HCT116 (cell line): ENCODE data around the gene GRHPR. TPM values are rescaled to one million over a fixed set of nuclear protein-coding genes. Genes with fewer than 3 reads are reported as not detected.
A peak's percentile ranks its signal among the peaks of the same experiment; 100 is the strongest.

Experiments
- ATAC-seq: fragments of 200-7000 bp; cut with Tn5 transposase; 2 replicates; pipeline ENCODE4 v1.9.1; 2020; ENCODE audit warnings: mild to moderate bottlenecking, moderate library complexity
- BruUV-seq: library from RNA; stranded (reverse); fragments of 400-500 nt; replicated peaks from 2 replicates; lab custom pipeline; 2021; lab: Mats Ljungman, UMichigan
- CTCF ChIA-PET: fragments of 300-600 bp; sonication (Branson Sonifier 250); formaldehyde crosslinking; loops from one replicate; lab custom pipeline; 2021; ENCODE audit warnings: antibody characterized with exemption; lab: Charles Lee
- POLR2A ChIA-PET: fragments of 300-600, 350-600 bp; sonication (Branson Sonifier 250); formaldehyde crosslinking; loops from one replicate; lab custom pipeline; 2021; ENCODE audit warnings: antibody characterized with exemption; lab: Charles Lee
- RAD21 ChIA-PET, 2 experiments: fragments of 300-600 bp; sonication (Branson Sonifier 250); formaldehyde crosslinking; loops; one replicate each; lab custom pipeline; 2023; ENCODE audit warnings: low total read pairs in 2 of 2; ENCODE audit not compliant: uncharacterized antibody in 2 of 2, unreplicated experiment in 2 of 2, low non-redundant PET in 1 of 2; lab: Charles Lee
- DNase-seq: peaks from one replicate; pipeline ENCODE4 v3.0.0-alpha.2; 2010; ENCODE audit warnings: low read depth, low spot score
- H2AFZ ChIP-seq: fragments of 200-600 bp; shearing (Covaris generic), sonication (generic); 2 replicates; pipeline ENCODE4 v1.6.1; 2017; ENCODE audit warnings: low read depth, mixed run types, mixed read lengths, antibody characterized with exemption, low read length; ENCODE audit not compliant: poor library complexity, severe bottlenecking
- H3K27ac ChIP-seq: 2 replicates; pipeline ENCODE4 v1.5.1; 2012; ENCODE audit warnings: low read depth, low read length
- H3K27me3 ChIP-seq: fragments of 200-600 bp; sonication (generic); 2 replicates; pipeline ENCODE4 v1.6.1; 2016; ENCODE audit warnings: mixed run types, low read length, mixed read lengths; ENCODE audit not compliant: insufficient read depth
- H3K36me3 ChIP-seq, 2 experiments: fragments of 200-500 bp in 1 of 2; fragments of 200-600 bp in 1 of 2; sonication (Bioruptor generic) in 1 of 2; sonication (generic) in 1 of 2; 2 replicates each; pipeline versions ENCODE4 v1.5.1 to v1.6.1; 2014 to 2016; ENCODE audit warnings: low read length in 2 of 2, inconsistent platforms in 1 of 2, mixed read lengths in 1 of 2, mixed run types in 1 of 2; ENCODE audit not compliant: insufficient read depth in 2 of 2, control insufficient read depth in 1 of 2
- H3K4me1 ChIP-seq, 2 experiments: fragments of 200-600 bp in 1 of 2; sonication (generic) in 1 of 2; 2 replicates each; pipeline versions ENCODE4 v1.5.1 to v1.6.1; 2012 to 2017; ENCODE audit warnings: low read length in 2 of 2, inconsistent platforms in 1 of 2, mild to moderate bottlenecking in 1 of 2, mixed read lengths in 1 of 2, mixed run types in 1 of 2, moderate library complexity in 1 of 2; ENCODE audit not compliant: insufficient read depth in 2 of 2, control insufficient read depth in 1 of 2
- H3K4me2 ChIP-seq: fragments of 200-600 bp; sonication (generic); 2 replicates; pipeline ENCODE4 v1.6.1; 2017; ENCODE audit warnings: mixed run types, low read length, mixed read lengths
- H3K4me3 ChIP-seq, 2 experiments: fragments of 200-600 bp in 1 of 2; sonication (generic) in 1 of 2; replicated peaks in 1 of 2; 2 replicates each; pipeline ENCODE4 v1.5.1; 2011 to 2016; ENCODE audit warnings: low read length in 2 of 2, control low read depth in 1 of 2, low read depth in 1 of 2, mild to moderate bottlenecking in 1 of 2, mixed read lengths in 1 of 2, mixed run types in 1 of 2
- H3K79me2 ChIP-seq: fragments of 200-600 bp; sonication (generic); 2 replicates; pipeline ENCODE4 v1.6.1; 2017; ENCODE audit warnings: mild to moderate bottlenecking, mixed run types, low read length, moderate library complexity, mixed read lengths; ENCODE audit not compliant: insufficient read depth
- H3K9ac ChIP-seq: fragments of 200-600 bp; sonication (generic); 2 replicates; pipeline ENCODE4 v1.6.1; 2016; ENCODE audit warnings: low read length, mixed read lengths
- H3K9me2 ChIP-seq: fragments of 200-600 bp; sonication (generic), shearing (Covaris generic); 2 replicates; pipeline ENCODE4 v1.6.1; 2017; ENCODE audit warnings: mixed run types, mild to moderate bottlenecking, moderate library complexity; ENCODE audit not compliant: insufficient read depth
- H3K9me3 ChIP-seq, 2 experiments: fragments of 200-500 bp in 1 of 2; fragments of 200-600 bp in 1 of 2; sonication (Bioruptor generic) in 1 of 2; sonication (generic) in 1 of 2; 2 replicates each; pipeline ENCODE4 v1.6.1; 2014 to 2017; ENCODE audit warnings: low read length in 2 of 2, mixed read lengths in 2 of 2, inconsistent platforms in 1 of 2, low read depth in 1 of 2, mild to moderate bottlenecking in 1 of 2, mixed run types in 1 of 2, moderate library complexity in 1 of 2; ENCODE audit not compliant: control insufficient read depth in 1 of 2, insufficient read depth in 1 of 2
- H4K20me1 ChIP-seq: fragments of 200-600 bp; sonication (generic), shearing (Covaris generic); 2 replicates; pipeline ENCODE4 v1.6.1; 2017; ENCODE audit warnings: mixed run types, mild to moderate bottlenecking, moderate library complexity; ENCODE audit not compliant: insufficient read depth
- ATF3 ChIP-seq: IDR thresholded peaks from 2 replicates; pipeline ENCODE4 v1.6.1; 2012
- CBX3 ChIP-seq: IDR thresholded peaks from 2 replicates; pipeline ENCODE4 v1.6.1; 2012; ENCODE audit warnings: low read depth
- CEBPB ChIP-seq: IDR thresholded peaks from 2 replicates; pipeline ENCODE4 v1.6.1; 2012; ENCODE audit warnings: low read depth
- EGR1 ChIP-seq: IDR thresholded peaks from 2 replicates; pipeline ENCODE4 v1.6.1; 2012; ENCODE audit warnings: low read depth
- ELF1 ChIP-seq: IDR thresholded peaks from 2 replicates; pipeline ENCODE4 v1.6.1; 2012; ENCODE audit warnings: low read depth, borderline replicate concordance
- FOSL1 ChIP-seq: IDR thresholded peaks from 2 replicates; pipeline ENCODE4 v1.6.1; 2012; ENCODE audit warnings: low read depth
- JUND ChIP-seq: IDR thresholded peaks from 2 replicates; pipeline ENCODE4 v1.6.1; 2012
- POLR2A ChIP-seq: IDR thresholded peaks from 2 replicates; pipeline ENCODE4 v1.7.0; 2011; ENCODE audit warnings: borderline replicate concordance; ENCODE audit not compliant: insufficient read depth, insufficient read length; ENCODE audit errors: extremely low read depth
- POLR2AphosphoS5 ChIP-seq: IDR thresholded peaks from 2 replicates; pipeline ENCODE4 v1.6.1; 2011; ENCODE audit warnings: mild to moderate bottlenecking, low read depth, low read length, moderate library complexity
- SIN3A ChIP-seq: IDR thresholded peaks from 2 replicates; pipeline ENCODE4 v1.6.1; 2012; ENCODE audit warnings: low read depth
- SRF ChIP-seq: IDR thresholded peaks from 2 replicates; pipeline ENCODE4 v1.6.1; 2012; ENCODE audit warnings: low read depth
- YY1 ChIP-seq: IDR thresholded peaks from 2 replicates; pipeline ENCODE4 v1.6.1; 2011; ENCODE audit warnings: low read length, low read depth, moderate library complexity, mild to moderate bottlenecking; ENCODE audit not compliant: insufficient replicate concordance; ENCODE audit errors: extremely low read depth
- ZFX ChIP-seq: fragments of 450-650 bp; IDR thresholded peaks from 2 replicates; pipeline ENCODE4 v1.6.1; 2017
- ZNF274 ChIP-seq: fragments of 200-500 bp; sonication (Bioruptor generic); IDR thresholded peaks from 2 replicates; pipeline ENCODE4 v1.6.1; 2014; ENCODE audit warnings: mild to moderate bottlenecking, low read depth, low read length, inconsistent platforms
- intact Hi-C: fragments of 100-400 bp; cut with micrococcal nuclease; formaldehyde crosslinking; loops from 2 replicates; pipeline ENCODE4 v1.10.0; 2022
- total RNA-seq: library from RNA; stranded (reverse); gene quantifications from one replicate; pipeline ENCODE4 v1.2.1, GENCODE V29; 2021; ENCODE audit not compliant: unreplicated experiment
- TF ChIP-seq, protein P1 (sequence below): IDR thresholded peaks from 2 replicates; pipeline ENCODE4 v1.6.1; 2012; ENCODE audit warnings: low read depth
- TF ChIP-seq, protein P2 (sequence below): IDR thresholded peaks from 2 replicates; pipeline ENCODE4 v1.6.1; 2012

Gene GRHPR
- total RNA-seq, 1 experiment from 2014 or later = 106 TPM

DNA sequence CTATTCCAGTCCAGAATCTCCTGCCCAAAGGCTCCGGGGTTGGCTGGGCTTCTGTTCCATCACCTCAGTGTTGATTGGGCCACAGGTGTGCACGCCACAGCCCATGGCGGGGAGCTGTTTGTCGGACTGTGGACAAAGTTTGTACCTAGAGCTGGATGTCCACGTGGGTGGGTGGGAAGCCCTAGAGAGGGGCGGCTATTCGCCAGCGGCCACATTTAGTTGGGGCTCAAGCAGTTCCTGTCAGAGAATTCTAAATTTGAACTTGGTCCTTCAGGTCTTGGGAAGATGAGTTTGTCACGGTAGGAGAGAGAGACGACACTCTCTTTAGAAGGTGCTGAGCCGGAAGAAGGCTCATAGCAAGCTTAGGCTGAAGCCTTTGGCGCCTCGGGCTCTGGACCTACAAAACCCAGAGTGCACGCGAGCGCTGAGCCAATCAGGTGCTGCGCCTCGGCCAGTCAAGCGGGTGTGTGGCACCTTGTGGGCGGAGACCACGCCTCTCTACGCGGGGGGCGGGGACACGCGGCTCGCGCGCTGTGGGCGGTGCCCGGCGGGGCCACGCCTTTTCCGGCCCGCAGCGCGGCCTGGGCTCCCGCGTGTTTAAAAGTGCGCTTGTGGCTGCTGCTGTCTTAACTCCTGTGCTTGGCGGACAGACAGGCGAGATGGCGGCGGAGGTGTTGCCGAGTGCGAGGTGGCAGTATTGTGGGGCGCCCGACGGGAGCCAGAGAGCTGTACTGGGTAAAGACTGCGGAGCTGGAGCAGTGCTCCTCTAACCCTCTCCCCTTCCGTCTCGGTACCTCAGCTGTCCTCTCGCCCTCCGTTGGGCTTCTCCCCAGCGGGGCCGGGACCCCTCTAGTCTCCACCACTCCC is 63.1 kb downstream of the GRHPR start, which contains the start of gene POLR1E (continued):
- TF ChIP-seq, protein P1, sequence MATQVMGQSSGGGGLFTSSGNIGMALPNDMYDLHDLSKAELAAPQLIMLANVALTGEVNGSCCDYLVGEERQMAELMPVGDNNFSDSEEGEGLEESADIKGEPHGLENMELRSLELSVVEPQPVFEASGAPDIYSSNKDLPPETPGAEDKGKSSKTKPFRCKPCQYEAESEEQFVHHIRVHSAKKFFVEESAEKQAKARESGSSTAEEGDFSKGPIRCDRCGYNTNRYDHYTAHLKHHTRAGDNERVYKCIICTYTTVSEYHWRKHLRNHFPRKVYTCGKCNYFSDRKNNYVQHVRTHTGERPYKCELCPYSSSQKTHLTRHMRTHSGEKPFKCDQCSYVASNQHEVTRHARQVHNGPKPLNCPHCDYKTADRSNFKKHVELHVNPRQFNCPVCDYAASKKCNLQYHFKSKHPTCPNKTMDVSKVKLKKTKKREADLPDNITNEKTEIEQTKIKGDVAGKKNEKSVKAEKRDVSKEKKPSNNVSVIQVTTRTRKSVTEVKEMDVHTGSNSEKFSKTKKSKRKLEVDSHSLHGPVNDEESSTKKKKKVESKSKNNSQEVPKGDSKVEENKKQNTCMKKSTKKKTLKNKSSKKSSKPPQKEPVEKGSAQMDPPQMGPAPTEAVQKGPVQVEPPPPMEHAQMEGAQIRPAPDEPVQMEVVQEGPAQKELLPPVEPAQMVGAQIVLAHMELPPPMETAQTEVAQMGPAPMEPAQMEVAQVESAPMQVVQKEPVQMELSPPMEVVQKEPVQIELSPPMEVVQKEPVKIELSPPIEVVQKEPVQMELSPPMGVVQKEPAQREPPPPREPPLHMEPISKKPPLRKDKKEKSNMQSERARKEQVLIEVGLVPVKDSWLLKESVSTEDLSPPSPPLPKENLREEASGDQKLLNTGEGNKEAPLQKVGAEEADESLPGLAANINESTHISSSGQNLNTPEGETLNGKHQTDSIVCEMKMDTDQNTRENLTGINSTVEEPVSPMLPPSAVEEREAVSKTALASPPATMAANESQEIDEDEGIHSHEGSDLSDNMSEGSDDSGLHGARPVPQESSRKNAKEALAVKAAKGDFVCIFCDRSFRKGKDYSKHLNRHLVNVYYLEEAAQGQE = no peak
- TF ChIP-seq JUND (no peak), ELF1 (no peak), SIN3A (peak; percentile 76), POLR2AphosphoS5 (peak; percentile 95), CEBPB (no peak)

DNA sequence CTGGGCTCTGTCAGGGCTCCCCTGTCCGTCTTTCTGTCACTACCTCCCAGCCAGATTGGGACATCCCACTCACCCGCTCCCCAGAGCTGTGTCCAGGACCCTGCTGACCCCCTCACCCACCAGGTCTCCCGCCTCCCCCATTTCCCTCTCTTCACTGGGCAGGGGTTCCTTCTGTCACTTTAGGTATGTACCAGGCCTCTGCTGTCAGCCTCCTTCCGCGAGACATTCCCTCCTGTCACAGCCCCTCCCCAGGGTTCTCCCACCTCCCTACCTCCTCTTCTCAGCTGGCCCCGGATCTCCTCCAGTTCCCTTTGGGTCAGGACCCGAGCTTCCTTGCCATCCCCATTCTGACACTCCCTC is 63.7 kb downstream of the GRHPR start:
- ATAC-seq = no peak
- intact Hi-C loops = loop anchor here (5.0 to 10.0 kb wide), 5 partner anchors 99 to 909 kb away; partner anchors contain the start of gene ALDH1B1

More for the DNA sequence above, 63.7 kb downstream of the GRHPR start:
- Histone ChIP-seq H3K79me2 (peaks cover 52% of the 10 kb centered on the region), H3K4me2 (peak overlapping the region; percentile 100), H3K4me3 (peak overlapping the region; percentile 92 to 100), H3K9me3 (no peaks in the 10 kb centered on the region), H4K20me1 (peaks cover 4% of the 10 kb centered on the region; the same call in 1 of the 2 replicates), H2AFZ (no peak overlapping the region), H3K4me1 (peaks cover 12 to 39% of the 10 kb centered on the region in 2 experiments), H3K9me2 (no peaks in the 10 kb centered on the region), H3K9ac (peak overlapping the region; percentile 96), H3K27me3 (no peaks in the 10 kb centered on the region), H3K36me3 (peaks cover 12 to 36% of the 10 kb centered on the region in 2 experiments; a peak in 3 of 4 replicates), H3K27ac (peak overlapping the region; percentile 63)
- ChIA-PET RAD21 (no interaction called here), CTCF (no interaction called here), POLR2A (interaction anchor here (1.2 to 1.4 kb wide), 2 partner anchors 10 to 21 kb away, joined by 3 to 5 read pairs; partner anchors contain the start of gene ZBTB5)
- BruUV-seq = no TSS peak
- TF ChIP-seq JUND = no peak
- TF ChIP-seq FOSL1 = no peak
- no peak for TF ChIP-seq ZFX
- TF ChIP-seq, protein P2, sequence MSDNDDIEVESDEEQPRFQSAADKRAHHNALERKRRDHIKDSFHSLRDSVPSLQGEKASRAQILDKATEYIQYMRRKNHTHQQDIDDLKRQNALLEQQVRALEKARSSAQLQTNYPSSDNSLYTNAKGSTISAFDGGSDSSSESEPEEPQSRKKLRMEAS = no peak
- TF ChIP-seq POLR2A = no peak
- no peak for TF ChIP-seq ZNF274
- TF ChIP-seq CBX3 = no peak
- no peak; the same call in 1 of the 2 replicates for TF ChIP-seq SIN3A
- no peak for TF ChIP-seq ATF3
- TF ChIP-seq SRF = no peak
- TF ChIP-seq EGR1 = no peak
- TF ChIP-seq YY1 = no peak
- DNase-seq = no peak
